Skeletal muscle cell (primary cell): ENCODE results near the gene STON1.
"Not testable (repeated sequence)": the region's sequence is repeated elsewhere in the genome, so short reads cannot be mapped to it uniquely, and the experiment has no call there.

ENCODE experiments used
- DNase-seq: peaks from one replicate; pipeline ENCODE4 v3.0.0-alpha.2; 2010; ENCODE audit warnings: low read depth
- H3K4me3 ChIP-seq: 2 replicates; pipeline ENCODE4 v1.5.1; 2011; ENCODE audit warnings: low read depth, mild to moderate bottlenecking, control low read depth, low read length, moderate library complexity

STON1 gene

GRCh38 chr2:48601349-48601748, 71.4 kb downstream of the STON1 start:
- no peak for DNase-seq
- no peak overlapping the region for H3K4me3 ChIP-seq

- no peak overlapping the region for H3K4me3 ChIP-seq
- DNase-seq, result no peak
Observed at GRCh38 chr2:48605482-48606175, 75.7 kb downstream of the STON1 start.

GRCh38 chr2:48607307-48608014, 77.5 kb downstream of the STON1 start:
- DNase-seq, result no peak
- no peak overlapping the region for H3K4me3 ChIP-seq

- H3K4me3 ChIP-seq, result no peak overlapping the region
- DNase-seq, result no peak
Observed at GRCh38 chr2:48613211-48613610, 83.3 kb downstream of the STON1 start.

GRCh38 chr2:48614581-48614980, 84.6 kb downstream of the STON1 start:
- H3K4me3 ChIP-seq, DNase-seq: not testable (repeated sequence)

GRCh38 chr2:48617618-48618017, 87.7 kb downstream of the STON1 start, which contains the start of gene GTF2A1L:
Gene GTF2A1L, plus strand, starts transcription at chr2:48617856. Its CDS starts 19 bp downstream, at chr2:48617875.
- H3K4me3 ChIP-seq, result no peak within 1 kb of the TSS
- DNase-seq, result no peak

GRCh38 chr2:48619526-48619925, 89.6 kb downstream of the STON1 start:
- no peak overlapping the region for H3K4me3 ChIP-seq
- DNase-seq, result no peak

GRCh38 chr2:48620604-48621003, 90.7 kb downstream of the STON1 start:
- DNase-seq, result no peak
- H3K4me3 ChIP-seq, result no peak overlapping the region

- DNase-seq, H3K4me3 ChIP-seq: not testable (repeated sequence)
Observed at GRCh38 chr2:48622691-48623090, 92.7 kb downstream of the STON1 start.

GRCh38 chr2:48624696-48625095, 94.7 kb downstream of the STON1 start:
- no peak overlapping the region for H3K4me3 ChIP-seq
- no peak for DNase-seq

GRCh38 chr2:48626047-48626446, 96.1 kb downstream of the STON1 start:
- no peak for DNase-seq
- no peak overlapping the region for H3K4me3 ChIP-seq

GRCh38 chr2:48633143-48633542, 103.2 kb downstream of the STON1 start:
- H3K4me3 ChIP-seq, result no peak overlapping the region
- no peak for DNase-seq

GRCh38 chr2:48635786-48636185, 105.8 kb downstream of the STON1 start:
- no peak overlapping the region for H3K4me3 ChIP-seq
- no peak for DNase-seq

- no peak for DNase-seq
- H3K4me3 ChIP-seq, result no peak overlapping the region
Observed at GRCh38 chr2:48638261-48638660, 108.3 kb downstream of the STON1 start.
